ENCODE measurements around the gene ORAI2.
A peak's percentile ranks its signal among the peaks of the same experiment; 100 is the strongest.
"Not testable (repeated sequence)": the region's sequence is repeated elsewhere in the genome, so short reads cannot be mapped to it uniquely, and the experiment has no call there.

ORAI2 gene

DNA sequence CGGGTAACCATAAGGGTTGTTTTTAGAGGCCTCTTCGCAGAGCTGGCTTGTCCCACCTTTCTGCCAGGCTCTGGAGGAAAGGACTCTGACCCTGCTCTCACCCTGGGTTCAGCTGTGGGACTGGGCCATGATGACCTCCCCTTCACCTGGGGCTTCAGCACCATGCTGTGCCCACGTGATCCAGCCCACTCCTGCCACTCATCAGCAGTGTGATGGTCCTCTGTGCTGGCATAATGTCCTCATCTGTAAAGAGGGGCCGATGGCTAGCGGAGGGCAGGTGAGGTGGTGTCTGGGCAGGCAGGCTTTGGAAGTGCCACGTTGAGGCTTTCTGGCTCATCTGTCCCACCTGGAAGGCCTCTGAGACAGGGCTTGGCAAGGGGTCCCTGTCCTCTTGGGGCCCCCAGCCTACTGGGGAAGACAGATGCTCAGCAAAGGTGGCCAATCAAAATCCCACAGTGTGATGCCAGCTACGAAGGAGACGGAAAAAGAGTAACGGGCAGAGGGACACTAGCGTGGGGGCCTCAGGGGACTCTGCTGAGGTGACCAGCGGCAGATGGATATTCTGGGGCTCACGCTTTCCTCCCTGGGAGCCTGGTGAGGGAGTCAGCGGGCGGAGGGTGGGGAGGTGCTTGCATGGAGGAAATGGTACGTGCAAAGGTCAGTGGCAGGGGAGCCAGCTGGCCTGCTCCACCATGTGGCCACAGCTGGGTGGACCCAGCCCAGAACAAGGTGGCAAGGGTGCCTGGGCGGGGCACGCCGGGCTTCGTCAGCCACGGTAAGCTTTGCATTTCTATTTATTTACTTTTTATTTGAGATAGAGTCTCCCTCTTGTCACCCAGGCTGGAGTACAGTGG is 36.8 kb downstream of the ORAI2 start:
- DNase-seq (ENCODE audit: low read depth in 2 of 2): no peak

DNA sequence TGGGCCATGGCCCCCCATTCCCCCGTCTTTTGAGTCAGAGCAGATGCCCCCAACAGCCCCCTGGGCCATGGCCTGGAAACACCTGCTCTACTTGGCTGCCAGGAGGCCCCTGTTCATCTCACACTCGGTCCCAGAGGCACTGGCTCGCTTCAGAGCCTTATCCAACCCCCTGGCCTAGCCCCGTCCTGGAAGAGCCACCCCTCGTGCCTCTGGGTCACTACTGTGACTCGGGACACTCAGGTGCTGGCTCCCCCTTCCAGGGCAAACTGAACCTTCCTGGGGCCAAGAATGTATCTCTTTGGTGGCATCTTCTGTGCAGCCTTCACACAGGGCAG is 38.4 kb downstream of the ORAI2 start:
- DNase-seq (ENCODE audit: low read depth in 2 of 2): no peak

DNA sequence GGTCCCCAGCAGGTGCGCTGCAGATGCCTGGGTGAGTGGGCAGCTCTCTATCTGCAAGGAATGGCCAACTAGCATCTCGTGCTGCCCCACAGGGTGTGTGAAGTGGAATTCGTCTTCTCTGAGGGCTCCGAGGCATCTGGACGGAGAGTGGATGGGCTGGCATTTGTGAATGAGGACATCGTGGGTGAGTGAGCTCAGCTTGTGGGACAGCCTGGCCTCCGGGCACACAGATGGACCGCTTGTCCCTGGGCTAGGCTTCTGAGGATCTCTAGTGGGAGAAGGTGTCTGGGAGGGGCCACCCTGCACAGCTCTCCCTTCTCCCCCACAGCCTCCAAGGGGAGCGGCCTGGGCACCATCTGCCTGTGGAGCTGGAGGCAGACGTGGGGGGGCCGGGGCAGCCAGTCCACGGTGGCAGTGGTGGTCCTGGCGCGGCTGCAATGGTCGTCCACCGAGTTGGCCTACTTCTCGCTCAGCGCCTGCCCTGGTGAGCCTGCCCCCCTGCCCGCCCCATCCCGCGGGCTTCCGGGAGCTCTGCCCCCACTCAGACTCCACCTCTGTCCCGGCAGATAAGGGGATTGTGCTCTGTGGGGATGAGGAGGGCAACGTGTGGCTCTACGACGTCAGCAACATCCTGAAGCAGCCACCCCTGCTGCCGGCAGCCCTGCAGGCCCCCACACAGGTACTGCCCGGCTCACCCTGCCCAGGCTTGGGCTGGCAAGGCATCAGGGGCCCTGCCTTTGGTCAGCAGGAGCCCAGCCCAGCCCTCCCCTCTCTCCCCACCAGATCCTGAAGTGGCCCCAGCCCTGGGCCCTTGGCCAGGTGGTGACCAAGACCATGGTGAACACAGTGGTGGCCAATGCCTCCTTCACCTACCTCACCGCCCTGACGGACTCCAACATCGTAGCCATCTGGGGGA is 39.0 kb downstream of the ORAI2 start:
- no peak for DNase-seq (ENCODE audit: low read depth in 2 of 2)

DNA sequence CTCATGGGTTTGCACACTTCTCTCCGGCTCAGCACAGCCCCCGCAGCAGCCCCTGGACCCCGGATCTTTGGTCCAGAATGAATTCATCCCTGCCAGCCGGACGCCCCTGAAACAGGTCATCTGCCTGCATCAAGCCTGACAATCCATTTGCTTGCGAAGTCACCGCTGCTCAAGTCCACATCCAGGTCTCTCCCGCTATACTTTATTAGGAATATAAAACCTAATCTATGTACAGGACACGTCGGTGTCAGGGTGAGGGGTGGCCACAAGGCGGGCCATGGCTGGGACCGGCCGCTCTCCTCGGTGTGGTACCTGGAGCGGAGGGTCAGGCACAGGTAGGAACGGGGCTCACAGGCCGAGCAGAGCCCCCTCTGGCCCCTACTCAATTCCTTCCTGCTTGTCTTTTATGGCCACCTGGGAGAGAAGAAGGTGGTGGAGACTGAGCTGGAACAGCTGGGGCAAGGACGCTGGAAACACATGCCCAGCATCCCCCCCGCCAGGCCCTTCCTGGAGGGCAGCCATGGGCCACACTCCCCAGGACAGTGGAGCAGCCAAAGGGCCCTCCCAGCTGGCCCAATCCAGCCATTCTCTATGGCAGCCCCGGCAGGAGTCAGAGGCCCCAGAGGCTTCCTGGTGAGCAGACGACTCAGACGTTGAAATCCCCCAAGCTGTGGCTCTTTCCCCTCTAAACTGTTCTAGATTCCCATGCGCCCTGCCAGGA is 40.1 kb downstream of the ORAI2 start:
- no peak for DNase-seq (ENCODE audit: low read depth in 2 of 2)

DNA sequence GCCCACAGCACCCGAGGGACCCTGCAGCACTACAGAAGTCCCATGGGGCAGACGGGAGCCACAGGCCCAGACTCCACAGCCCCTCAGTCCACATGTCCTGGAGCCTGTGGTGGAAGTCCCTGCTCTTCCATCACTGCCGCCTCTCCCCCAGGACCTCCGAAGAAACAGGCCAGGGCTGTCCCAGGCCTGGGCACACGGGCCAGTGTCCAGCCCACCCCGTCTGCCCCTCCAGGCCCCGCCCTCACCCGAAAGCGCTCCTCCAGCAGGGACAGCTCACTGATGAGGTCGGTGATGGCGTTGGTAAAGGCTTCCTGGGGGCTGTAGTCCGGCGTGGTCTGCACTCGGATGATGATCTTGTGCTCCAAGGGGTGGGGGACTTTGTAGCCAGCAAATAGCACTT is 40.7 kb downstream of the ORAI2 start:
- DNase-seq (ENCODE audit: low read depth in 2 of 2): not testable (repeated sequence)

DNA sequence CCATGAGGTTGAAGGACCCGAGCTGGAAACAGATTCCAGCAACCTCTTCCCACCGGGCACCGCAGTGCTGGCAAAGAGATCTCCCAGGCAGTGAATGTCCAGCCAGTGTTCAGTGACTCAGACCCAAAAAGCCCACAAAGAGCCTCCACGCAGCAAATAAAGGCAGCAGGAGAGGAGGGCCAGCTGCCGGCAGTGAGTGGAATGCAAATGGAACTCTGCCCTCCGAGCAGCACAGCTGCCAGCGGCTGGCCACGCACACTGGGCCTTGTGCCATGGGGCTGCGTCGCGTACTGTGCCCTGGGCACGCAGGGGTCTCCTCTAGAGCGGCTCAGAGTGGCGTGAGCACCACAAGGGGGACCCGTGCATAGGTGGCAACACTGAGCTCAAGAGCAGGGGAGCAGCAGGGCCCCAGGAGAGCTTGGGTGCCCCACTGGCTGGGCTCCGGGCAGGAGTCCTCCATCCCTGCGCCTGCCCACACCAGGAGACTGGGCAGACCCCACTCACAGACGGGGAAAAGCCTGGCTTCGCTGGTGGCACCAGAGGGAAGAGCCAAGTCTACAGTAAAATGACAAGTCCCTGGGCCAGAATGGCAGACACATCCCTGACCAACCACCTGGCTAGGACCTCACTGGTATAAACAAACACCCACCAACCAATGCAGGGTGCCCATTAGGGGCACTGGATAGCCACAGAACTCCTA is 41.5 kb downstream of the ORAI2 start:
- DNase-seq (ENCODE audit: low read depth in 2 of 2): not testable (repeated sequence)

DNA sequence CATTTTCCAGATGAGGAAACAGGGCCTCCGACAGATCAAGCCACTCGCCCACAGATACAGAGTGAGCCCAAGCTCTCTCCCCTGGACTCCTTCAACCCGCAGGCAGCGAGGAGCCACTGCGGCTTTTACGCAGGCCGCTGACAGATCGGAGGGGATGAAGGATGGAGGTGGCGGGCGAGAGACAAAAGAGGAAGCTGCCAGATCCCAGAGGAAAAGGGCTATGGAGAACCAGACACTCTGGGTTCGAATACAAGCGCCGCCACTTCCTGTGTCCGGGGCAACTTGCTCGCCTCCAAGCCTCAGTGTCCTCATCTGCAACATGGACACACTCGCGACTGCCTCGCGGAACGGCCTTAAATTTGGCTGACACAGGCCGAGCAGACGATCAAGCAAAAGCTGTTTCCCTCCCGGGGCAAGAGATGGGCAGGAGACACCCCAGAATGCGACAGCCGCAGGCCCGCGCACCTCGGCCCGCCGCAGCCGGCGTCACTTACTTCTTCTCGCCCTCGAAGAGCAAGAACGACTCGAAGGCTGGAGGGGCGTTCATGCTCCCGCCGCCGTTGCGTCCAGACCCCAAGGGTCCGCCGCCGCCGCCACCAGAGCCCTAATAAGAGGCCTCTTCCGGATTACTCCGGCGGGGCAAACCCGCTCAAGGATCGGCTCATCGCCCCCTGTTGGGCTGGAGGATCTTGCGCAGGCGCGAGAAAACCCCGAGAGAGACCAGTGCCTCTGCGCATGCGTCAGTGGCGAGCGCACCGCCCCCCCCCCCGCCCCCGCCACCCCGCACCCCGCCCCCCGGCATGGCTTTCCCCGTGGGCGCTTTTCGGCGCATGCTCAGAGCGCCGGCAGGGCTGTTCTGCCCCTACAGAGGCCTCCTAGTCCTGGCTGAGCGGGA is 45.2 kb downstream of the ORAI2 start, which contains the start of gene POLR2J:
Gene POLR2J (minus strand): TSS at position 609 of the 895 bp plus-strand sequence. CDS start 62 bp downstream, at position 547.
- DNase-seq (ENCODE audit: low read depth in 2 of 2): peak; percentile 76 to 97

DNA sequence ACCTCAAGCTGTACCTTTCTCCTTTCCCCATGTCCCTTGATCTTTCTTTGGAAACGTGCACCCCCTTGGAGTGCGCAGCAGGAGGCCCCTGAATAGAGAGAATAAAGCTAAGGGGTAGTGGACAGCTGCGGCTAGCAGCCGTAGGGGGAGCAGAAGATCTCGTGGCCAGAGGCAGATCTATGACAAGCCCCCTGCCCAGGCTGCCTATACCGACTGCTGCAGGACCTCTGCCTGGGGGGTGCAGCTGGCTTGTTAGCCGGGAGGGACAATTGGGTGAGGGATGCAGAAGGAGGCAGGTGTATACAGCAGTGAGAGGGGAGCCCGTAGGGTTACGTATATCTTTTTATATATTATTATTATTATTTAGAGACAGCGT is 45.8 kb downstream of the ORAI2 start:
- not testable (repeated sequence) for DNase-seq (ENCODE audit: low read depth in 2 of 2)

DNA sequence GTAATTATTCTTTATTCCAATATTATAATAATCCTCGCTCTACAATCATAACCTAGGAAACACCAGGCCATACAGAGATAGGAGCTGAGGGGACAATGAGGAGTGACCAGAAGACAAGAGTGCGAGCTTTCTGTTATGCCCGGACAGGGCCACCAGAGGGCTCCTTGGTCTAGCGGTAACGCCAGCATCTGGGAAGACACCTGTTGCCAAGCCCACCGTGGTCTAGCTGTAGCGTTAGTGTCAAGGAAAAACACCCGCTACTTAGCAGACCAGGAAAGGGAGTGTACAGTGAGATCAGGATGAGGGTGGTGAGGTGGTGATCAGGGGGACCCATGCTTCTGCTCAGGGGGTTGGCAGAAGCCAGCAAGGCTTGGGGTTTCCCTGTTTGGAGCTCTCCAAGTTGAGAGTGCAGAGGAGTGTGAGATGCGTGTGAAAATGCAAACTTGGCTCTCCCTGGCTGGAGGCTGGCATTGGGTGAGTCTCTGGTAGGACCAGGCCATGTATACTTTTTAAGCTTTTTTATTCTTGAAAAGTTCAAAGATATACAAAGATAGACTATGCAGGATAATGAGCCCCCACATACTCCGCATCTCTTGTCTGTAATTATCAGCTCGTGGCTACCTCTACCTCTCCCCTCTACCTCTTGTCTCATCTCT is 46.7 kb downstream of the ORAI2 start:
- not testable (repeated sequence) for DNase-seq (ENCODE audit: low read depth in 2 of 2)

DNA sequence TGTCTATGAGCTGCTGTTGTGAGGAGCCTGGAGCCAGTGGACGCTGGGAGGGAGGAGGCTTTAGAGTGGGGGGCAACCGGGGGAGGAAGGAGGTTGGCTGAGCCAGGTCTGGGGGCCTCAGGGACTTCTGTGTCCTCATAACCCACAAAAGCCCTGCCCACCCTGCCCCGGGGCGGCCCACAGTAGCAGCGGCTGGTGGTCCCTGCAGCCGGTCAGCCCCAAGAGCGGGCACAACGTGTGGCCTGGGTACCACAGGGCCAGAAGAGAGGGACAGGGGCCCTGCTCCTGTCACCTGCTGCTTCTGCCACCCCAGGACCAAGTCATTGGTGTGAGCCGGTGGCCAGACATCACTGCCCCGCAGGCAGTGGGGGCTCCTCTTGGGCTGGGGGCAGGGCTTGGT is 48.6 kb downstream of the ORAI2 start:
- DNase-seq (ENCODE audit: low read depth in 2 of 2): not testable (repeated sequence)

DNA sequence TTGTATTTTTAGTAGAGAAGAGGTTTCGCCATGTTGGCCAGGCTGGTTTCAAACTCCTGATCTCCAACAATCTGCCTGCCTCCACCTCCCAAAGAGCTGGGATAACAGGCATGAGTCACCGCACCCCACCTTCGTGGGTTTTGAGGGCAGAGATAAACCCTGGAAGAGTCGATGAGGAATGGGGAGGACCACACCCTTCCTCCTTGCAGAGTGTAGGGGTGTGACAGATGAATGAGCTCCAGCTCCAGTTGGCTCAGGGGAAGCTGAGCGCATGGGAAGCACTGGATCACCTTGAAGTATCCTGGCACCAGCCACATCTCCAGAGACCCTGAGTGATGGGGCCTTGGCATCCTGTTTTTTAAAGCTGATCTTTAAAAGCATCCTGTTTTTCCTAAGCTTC is 50.9 kb downstream of the ORAI2 start:
- DNase-seq (ENCODE audit: low read depth in 2 of 2): not testable (repeated sequence)

DNA sequence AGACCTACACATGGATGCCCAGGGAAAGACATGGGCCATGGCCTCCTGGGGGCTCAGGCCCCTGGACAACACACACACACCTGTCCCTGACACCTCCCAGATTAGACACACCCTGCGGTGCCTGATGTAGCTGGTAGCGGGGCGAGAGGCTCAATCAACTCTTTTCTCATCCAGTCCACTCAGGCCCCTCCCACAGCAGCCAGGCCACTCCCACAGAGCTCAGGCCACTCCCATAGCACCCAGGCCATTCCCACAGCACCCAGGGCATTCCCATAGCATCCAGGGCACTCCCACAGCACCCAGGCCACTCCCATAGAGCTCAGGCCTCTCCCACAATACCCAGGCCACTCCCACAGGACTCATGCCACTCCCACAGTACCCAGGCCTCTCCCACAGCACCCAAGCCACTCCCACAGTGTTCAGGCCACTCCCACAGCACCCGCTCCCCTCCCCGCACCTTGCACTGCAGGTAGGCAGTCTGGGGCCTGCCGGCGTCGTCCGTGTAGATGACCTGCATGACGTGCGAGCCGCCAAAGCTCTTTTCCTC is 57.2 kb downstream of the ORAI2 start:
- peak in 1 of 2 donors; percentile 57 for DNase-seq (ENCODE audit: low read depth in 2 of 2)

DNA sequence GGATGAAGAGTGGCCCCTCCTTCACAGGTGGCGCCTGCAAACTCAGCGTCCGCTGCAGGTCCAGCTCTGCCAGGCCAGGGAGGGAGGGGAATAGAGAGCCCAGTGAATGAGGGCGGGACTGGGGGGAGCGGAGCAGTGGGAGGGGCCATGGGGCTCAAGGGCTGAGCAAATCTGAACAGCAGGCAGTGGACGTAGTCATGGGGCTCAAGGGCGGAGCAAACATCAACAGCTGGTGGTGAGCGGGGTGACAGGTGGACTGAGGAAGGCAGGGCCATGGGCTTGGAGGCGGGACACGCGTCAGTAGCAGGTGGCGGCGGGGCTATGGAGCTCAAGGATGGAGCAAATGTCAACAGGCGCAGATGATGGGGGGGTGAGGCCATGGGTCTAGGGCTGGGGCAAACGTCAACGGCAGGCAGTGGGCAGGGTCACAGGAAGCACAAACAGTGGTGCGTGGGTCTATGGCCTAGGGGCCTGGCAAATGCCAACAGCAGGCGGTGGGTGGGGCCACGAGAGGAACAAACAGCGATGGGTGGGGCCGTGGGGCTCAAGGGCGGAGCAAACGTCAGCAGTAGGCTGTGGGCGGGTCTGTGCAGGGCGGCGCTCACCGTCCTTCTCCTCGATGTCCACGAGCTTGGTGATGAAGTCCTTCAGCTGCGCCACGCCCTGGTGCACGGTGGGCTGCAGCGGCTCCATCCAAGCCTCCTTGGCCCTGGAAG is 60.0 kb downstream of the ORAI2 start:
- DNase-seq (ENCODE audit: low read depth in 2 of 2): not testable (repeated sequence)

DNA sequence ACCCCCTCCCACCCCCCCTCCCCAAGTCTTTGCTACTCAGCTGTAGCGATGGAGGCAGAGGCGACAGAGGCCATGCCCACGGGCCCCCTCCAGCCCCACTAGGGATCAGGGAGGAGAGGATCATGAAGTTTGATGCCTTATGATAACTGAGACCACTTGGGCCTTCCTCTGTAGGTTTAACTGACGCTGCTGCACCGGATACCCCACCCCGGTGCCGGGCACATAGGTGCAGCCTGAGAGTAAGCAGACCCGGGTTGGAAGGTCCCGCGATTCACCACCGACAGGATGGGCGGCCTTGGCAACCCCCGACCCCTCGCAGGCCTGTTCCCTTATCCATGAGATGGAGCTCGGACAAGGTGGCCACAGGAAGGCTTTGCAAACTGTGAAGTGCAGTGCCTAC is 60.7 kb downstream of the ORAI2 start:
- not testable (repeated sequence) for DNase-seq (ENCODE audit: low read depth in 2 of 2)

DNA sequence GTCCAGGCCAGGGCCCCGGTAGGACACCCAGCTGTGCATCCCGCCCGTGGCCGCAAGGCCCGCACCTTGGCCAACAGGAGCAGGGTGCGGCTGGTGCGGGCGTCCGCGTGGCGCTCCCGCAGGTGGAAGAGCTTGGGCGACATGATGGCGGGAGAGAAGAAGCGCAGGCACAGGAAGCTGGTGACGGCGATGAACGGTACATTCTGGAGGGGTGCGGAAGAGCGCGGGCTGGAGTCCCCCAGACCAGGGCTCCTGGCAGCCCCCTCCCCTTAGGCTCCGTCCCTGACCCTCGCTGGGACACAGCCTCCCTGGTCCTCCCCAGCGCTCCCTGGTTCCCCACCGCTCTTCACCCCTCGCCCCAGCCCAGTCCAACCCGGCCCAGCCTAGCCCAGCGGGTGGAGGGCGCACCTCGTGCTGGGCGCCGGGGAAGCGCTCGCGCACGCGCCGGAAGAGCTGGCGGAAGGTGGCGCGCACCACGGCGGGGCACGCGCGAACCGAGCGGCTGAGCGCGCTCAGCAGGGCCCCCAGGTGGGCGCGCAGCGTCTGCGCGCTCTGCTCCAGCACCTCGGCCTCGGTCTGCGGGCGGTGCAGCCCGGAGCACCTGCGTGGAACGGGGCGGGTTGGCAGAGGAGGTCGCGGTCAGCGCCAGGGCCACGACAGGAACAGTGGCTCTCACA is 61.2 kb downstream of the ORAI2 start:
- DNase-seq (ENCODE audit: low read depth in 2 of 2): not testable (repeated sequence)

DNA sequence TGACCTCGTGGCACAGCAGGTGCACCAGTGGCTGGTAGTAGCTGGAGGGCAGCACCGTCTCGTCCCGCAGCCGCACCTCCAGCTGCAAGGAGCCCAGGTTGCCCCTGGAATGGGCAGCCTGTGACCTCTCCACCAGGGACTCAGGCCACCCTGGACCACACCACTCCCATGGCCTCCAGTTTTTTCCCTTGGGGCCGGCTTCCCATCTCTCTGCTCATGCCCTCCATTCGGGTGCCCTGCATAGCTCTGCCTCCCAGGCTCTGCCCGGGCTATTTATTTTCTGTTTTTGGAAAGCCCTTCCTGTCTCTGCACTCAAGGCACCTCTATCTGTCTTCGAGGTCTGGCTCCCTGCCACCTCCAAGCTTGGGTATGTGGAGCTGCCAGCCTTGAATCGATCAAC is 63.5 kb downstream of the ORAI2 start:
- not testable (repeated sequence) for DNase-seq (ENCODE audit: low read depth in 2 of 2)

DNA sequence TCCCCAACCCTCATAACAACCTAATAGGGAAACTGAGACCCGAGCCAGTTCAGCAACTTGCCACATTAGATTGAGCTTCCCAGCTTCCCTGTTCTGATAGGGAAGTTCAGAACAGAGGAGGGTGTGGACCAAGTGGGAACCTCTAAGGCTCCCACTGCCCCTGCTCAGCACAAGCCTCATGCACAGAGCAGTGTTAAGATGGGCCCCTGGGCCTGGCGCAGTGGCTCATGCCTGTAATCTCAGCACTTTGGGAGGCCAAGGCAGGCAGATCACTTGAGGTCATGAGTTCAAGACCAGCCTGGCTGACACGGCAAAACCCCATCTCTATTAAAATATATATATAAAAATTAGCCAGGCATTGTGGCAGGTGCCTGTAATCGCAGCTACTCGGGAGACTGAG is 63.9 kb downstream of the ORAI2 start:
- DNase-seq (ENCODE audit: low read depth in 2 of 2): not testable (repeated sequence)

DNA sequence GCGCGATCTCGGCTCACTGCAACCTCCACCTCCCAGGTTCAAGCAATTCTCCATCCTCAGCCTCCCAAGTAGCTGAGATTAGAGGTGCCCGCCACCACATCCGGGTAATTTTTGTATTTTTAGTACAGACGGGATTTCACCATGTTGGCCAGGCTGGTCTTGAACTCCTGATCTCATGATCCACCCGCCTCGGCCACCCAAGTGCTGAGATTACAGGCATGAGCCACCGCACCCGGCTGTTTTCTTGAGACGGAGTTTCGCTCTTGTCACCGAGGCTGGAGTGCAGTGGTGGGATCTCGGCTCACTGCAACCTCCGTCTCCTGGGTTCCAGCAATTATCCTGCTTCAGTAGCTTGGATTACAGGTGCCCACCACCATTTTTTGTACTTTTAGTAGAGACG is 64.9 kb downstream of the ORAI2 start:
- DNase-seq (ENCODE audit: low read depth in 2 of 2): not testable (repeated sequence)
